Mucosa of rectum (tissue), 2 donors: Measurements from ENCODE around the gene RBBP8NL.

Experiments
- H3K27ac ChIP-seq, 2 donors: one replicate each; pipeline ENCODE4 v1.7.0; 2013; ENCODE audit warnings: inconsistent platforms in 2 of 2, low read depth in 2 of 2, low read length in 2 of 2
- H3K27me3 ChIP-seq, 2 donors: one replicate each; pipeline ENCODE4 v1.7.0; 2013; ENCODE audit warnings: low read length in 2 of 2; ENCODE audit not compliant: control insufficient read depth in 2 of 2, insufficient read depth in 2 of 2
- H3K36me3 ChIP-seq, 2 donors: one replicate each; pipeline ENCODE4 v1.7.0; 2013; ENCODE audit warnings: low read length in 2 of 2; ENCODE audit not compliant: control insufficient read depth in 2 of 2, insufficient read depth in 2 of 2
- H3K4me1 ChIP-seq, 2 donors: one replicate each; pipeline ENCODE4 v1.7.0; 2013; ENCODE audit warnings: low read length in 2 of 2, mild to moderate bottlenecking in 1 of 2; ENCODE audit not compliant: control insufficient read depth in 2 of 2, insufficient read depth in 2 of 2
- H3K4me3 ChIP-seq, 2 donors: one replicate each; pipeline ENCODE4 v1.7.0; 2013; ENCODE audit warnings: low read length in 2 of 2
- H3K9ac ChIP-seq, 2 donors: one replicate each; pipeline ENCODE4 v1.7.0; 2013; ENCODE audit warnings: low read length in 2 of 2, low read depth in 1 of 2, mild to moderate bottlenecking in 1 of 2
- H3K9me3 ChIP-seq, 2 donors: one replicate each; pipeline ENCODE4 v1.7.0; 2013; ENCODE audit warnings: low read length in 2 of 2; ENCODE audit not compliant: control insufficient read depth in 2 of 2
- donor health status: healthy.
- donor health status: Normal muscosa, but diverticular disease.

RBBP8NL gene

DNA sequence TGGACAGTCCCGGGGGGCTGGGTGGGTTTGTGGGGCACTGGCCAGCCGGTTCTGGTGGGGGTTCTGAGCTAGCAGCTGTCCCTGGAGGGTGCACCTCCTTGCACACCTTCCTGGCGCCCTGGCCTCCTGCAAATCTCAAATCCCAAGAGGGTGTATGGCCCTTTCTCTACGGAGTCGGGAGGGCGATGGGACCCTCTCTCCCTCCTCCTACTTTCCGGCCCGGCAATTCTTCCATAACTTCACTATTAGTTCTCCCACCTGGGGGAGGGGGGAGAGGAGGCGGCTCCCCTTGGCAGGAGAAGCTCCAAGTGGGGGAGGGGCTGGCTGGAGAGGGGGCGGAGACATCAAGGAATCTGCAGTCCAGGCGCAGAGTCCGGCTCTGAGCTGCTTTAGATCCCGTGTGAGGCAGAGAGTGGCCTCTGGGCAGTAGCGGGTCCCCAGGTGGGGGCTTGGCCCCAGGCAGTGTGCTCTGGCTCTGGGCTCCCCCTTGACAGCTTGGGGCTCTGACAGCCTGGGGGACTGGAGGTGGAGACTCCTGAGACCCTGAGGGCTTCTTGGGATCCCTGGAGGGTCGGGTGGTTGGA, 58.9 kb downstream of the RBBP8NL start:
- peaks cover 13 to 20% of the 10 kb centered on the region in 2 donors for H3K4me1 ChIP-seq
- no peaks in the 10 kb centered on the region for H3K36me3 ChIP-seq
- H3K27ac ChIP-seq, result peak overlapping the region in 1 of 2 donors; percentile 68
- no peaks in the 10 kb centered on the region for H3K9me3 ChIP-seq
- H3K27me3 ChIP-seq, result peaks cover 19 to 30% of the 10 kb centered on the region in 2 donors
- no peak overlapping the region for H3K9ac ChIP-seq
- peak overlapping the region in 1 of 2 donors; percentile 31 for H3K4me3 ChIP-seq

DNA sequence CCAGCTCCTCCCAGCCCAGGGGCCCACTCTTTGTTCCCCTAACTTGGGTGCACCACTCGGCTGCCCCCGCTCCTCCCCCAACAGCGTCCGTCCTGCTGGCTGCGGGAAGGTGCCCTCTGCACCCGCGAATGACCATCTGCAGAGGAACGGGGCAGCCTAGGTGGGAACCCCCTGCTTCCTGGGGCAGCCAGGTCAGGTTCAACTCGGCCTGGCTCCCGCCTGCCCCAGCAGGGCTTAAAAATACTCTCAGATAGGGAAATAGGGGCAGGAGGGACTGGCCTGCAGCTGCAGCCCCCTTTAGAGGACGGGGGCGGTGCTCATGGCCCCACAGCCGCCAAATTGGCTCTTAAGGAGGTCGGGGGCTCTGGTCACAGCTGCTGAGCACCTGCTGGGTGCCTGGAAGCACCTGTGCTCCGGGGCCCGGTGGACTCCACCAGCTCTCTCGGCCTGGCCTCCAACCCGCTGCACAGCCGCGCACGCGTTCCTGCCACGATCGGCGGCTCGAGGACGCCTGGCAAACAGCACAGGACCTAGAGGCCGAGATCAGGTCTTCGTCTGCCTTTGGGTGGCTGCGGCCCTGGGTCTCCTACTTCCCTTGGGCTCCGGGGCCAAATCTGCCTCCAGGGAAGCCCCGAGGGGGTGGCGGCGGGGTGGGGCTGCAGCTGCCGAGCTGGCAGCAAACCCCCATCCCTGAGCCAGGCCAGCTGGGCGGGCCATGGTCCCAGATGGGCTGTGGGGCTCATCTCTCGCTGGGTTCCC, 59.5 kb downstream of the RBBP8NL start:
- no peaks in the 10 kb centered on the region for H3K9me3 ChIP-seq
- peaks cover 19 to 30% of the 10 kb centered on the region in 2 donors for H3K27me3 ChIP-seq
- H3K4me1 ChIP-seq, result peaks cover 13 to 20% of the 10 kb centered on the region in 2 donors
- no peaks in the 10 kb centered on the region for H3K36me3 ChIP-seq
- H3K4me3 ChIP-seq, result peak overlapping the region; percentile 37 to 48
- H3K27ac ChIP-seq, result peak overlapping the region; percentile 13 to 68
- no peak overlapping the region for H3K9ac ChIP-seq

DNA sequence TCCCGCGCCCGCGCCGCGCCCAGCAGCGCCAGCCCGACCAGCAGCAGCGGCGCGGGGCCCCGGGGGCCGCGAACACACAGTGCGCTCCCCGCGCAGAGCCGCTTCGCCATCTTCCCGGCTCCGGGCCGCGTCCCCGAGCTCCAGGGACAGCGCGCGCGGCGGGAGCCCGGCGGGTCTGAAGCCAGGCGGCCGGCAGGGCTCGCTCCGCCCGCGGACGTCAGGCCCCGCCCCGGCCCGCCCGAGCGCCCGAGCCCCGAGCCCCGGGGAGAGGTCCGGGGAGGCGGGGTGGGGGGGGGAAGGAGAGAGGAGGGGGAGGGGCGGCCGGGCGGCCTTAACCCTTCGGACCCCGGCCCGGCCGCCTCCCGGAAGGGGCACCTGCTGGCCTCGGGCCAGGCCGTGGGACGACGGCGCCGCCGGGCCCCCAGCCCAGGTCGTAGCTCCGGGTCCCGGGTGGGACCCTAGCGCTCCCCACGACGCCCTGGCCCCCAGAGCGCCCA, 60.2 kb downstream of the RBBP8NL start, which contains the start of gene LAMA5:
LAMA5 (minus strand) TSS at position 177 of the 497 bp plus-strand sequence; CDS start at position 110, 67 bp downstream.
- peaks cover 19 to 30% of the 10 kb centered on the region in 2 donors for H3K27me3 ChIP-seq
- peak within 1 kb of the TSS; percentile 55 to 57 for H3K4me3 ChIP-seq
- H3K9ac ChIP-seq, result peak within 1 kb of the TSS in 1 of 2 donors; percentile 48
- H3K36me3 ChIP-seq, result no peaks in the 10 kb centered on the region
- H3K27ac ChIP-seq, result peak within 1 kb of the TSS; percentile 13 to 68
- peaks cover 13 to 20% of the 10 kb centered on the region in 2 donors for H3K4me1 ChIP-seq
- H3K9me3 ChIP-seq, result no peaks in the 10 kb centered on the region

DNA sequence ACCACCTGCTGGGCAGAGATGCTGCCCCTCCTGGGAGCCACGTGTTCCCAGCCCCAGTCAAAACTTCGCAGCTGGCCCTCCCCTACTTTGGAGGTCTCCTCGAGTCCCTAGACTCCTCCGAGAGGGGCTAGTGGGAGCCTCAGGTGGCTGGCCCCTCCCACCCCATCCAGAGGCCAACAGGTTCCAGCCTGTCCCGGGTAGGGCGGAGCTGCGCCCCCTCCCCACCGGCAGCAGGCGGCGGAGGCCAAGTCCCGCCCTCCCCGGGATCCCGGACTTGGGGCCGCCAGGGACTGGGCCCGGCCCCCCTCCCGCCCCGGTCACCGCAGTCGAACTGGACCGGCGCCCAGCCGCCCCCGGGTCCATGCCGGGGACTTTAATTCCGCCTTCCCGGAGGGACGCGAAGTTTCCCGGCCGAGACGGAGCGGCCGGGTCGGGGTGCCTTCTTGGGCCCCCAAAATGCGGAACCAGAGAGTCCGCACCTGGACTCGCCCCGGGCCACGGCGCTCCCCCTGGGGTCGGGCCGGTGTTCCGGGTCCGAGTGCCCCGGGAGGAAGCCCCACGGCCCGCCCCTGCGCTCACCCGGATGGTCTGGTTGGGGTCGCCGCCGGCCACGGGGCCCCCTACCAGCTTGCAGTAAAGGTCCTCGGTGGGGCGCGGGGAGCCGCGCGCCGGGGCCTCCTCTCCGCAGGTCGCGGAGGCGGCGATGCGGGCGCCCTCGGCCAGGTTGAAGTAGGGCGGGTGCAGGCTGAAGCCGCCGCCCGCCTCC, 60.8 kb downstream of the RBBP8NL start:
- Histone ChIP-seq H3K27me3 (peaks cover 19 to 30% of the 10 kb centered on the region in 2 donors), H3K9ac (peak overlapping the region in 1 of 2 donors; percentile 48), H3K4me3 (peak overlapping the region; percentile 55 to 57), H3K27ac (peak overlapping the region in 1 of 2 donors; percentile 56), H3K9me3 (no peaks in the 10 kb centered on the region), H3K36me3 (no peaks in the 10 kb centered on the region), H3K4me1 (peaks cover 14 to 20% of the 10 kb centered on the region in 2 donors)

DNA sequence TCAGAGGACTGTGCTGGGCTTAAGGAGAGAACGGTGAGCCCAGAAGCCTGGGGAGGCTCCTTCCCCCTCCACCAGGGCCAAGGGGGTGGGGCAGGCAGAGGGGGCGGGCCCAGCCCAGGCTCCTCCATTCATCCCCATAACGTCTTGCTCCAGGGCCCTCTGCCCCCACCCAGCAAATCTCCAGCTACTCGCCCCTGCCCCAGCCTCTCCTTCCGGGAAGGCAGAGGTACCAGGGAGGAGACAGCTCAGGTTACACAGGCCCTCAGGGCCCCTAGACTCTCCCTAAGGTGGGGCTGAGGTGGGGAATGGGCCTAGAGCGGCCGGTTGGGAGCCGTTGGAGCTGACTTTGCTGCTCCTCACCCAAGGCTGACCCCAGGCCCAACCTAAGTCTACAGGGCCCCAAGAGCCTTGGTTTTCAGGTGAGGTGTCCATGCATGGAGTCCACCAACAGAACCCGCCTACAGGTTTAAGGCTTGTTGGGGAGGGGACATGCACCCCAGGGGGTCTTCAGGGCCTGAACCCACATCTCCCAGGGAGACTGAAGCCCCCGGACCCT, 61.4 kb downstream of the RBBP8NL start:
- Histone ChIP-seq H3K4me3 (peak overlapping the region; percentile 55 to 57), H3K4me1 (peaks cover 19 to 22% of the 10 kb centered on the region in 2 donors), H3K27me3 (peaks cover 19 to 30% of the 10 kb centered on the region in 2 donors), H3K9ac (peak overlapping the region in 1 of 2 donors; percentile 18), H3K36me3 (no peaks in the 10 kb centered on the region), H3K9me3 (no peaks in the 10 kb centered on the region), H3K27ac (peak overlapping the region; percentile 15 to 56)

DNA sequence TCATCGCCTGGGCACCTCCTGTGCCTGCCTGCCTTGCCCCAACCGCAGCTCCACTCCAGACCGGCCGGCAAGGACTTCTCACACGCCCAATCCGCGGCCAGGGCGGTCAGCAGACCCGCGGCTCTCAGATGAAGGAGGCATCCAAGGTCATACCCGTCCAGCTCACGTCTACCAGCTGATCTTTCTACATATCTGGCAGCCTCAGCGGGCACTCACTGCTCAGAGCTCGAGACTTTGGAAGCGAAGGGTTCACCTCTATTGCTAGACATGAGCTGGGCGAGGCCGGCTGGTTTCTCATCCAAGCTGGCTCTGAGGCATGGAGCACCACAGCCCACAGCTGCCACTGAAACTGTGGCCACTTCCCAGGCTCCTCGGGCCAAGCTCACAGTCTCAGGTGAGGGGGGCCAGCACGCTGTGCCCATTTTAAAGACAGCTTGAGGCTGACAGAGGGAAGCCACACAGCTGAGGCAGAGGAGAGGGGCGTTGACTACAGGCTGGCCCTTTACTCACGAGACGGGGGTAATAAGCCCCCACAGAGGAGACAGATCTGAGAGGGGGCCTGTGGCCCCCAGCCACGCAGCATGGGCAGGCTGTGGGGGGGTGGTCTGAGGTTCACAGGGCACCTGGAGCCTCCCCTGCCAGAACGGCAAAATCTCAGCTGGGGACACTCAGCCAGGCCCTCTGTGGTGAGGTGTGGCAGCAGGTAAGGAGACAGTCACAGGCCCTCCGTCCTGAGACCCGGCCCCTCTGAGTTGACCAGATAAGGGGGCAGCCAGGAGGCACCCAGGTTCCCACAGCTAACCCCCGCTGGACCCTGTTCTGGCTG, 62.2 kb downstream of the RBBP8NL start:
- peak overlapping the region; percentile 55 to 57 for H3K4me3 ChIP-seq
- no peak overlapping the region for H3K9ac ChIP-seq
- peaks cover 22 to 25% of the 10 kb centered on the region in 2 donors for H3K4me1 ChIP-seq
- no peaks in the 10 kb centered on the region for H3K36me3 ChIP-seq
- peak overlapping the region; percentile 37 to 56 for H3K27ac ChIP-seq
- H3K9me3 ChIP-seq, result no peaks in the 10 kb centered on the region
- peaks cover 19 to 27% of the 10 kb centered on the region in 2 donors for H3K27me3 ChIP-seq

DNA sequence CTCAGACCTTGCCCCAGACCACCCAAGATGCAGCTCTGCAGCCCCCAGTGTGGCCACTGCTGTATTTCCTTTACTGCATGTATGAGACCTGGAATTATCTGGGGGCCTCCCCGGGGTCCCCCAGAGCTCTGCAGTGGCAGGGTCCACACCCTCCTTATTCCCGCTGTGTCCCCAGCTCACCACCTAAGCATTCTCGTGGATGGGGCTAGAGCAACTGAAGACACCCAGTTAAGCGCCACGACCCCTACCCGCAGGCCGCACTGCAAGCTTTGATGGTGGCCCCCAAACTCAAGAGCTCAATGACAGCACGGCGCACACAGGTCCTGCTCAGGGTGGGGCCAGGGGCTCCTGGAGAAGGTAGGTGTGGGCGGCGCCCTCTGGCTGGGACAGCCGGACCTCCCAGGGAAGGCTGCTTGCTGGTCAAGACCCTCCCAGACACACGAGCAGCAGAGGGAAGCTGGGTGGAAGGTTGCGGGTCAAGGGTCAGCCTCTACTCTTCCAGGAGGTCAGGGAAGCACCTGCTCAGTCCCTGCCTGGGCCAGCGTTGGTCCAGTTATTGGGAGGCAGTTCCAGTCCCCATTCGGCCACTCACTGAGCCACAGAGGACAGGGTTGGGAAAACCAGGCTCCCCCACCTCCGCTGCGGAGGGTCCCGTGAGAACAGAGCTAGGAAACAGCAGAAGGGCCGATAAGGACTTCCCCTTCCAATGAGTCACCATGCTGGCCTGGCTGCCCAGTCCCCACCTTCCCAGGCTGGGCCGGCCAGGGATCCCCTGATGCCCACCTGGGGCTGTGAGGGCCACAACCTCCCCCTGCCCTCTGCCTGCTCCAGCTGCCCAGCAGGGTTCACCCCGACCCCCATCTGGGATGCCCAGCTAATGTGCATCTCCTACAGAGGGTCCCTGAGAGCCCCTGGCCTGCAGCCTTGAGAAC, 63.2 kb downstream of the RBBP8NL start:
- Histone ChIP-seq H3K27ac (peak overlapping the region; percentile 32 to 37), H3K36me3 (no peaks in the 10 kb centered on the region), H3K4me1 (peaks cover 22 to 25% of the 10 kb centered on the region in 2 donors), H3K9me3 (no peaks in the 10 kb centered on the region), H3K9ac (no peak overlapping the region), H3K4me3 (no peak overlapping the region), H3K27me3 (peaks cover 14 to 24% of the 10 kb centered on the region in 2 donors)

DNA sequence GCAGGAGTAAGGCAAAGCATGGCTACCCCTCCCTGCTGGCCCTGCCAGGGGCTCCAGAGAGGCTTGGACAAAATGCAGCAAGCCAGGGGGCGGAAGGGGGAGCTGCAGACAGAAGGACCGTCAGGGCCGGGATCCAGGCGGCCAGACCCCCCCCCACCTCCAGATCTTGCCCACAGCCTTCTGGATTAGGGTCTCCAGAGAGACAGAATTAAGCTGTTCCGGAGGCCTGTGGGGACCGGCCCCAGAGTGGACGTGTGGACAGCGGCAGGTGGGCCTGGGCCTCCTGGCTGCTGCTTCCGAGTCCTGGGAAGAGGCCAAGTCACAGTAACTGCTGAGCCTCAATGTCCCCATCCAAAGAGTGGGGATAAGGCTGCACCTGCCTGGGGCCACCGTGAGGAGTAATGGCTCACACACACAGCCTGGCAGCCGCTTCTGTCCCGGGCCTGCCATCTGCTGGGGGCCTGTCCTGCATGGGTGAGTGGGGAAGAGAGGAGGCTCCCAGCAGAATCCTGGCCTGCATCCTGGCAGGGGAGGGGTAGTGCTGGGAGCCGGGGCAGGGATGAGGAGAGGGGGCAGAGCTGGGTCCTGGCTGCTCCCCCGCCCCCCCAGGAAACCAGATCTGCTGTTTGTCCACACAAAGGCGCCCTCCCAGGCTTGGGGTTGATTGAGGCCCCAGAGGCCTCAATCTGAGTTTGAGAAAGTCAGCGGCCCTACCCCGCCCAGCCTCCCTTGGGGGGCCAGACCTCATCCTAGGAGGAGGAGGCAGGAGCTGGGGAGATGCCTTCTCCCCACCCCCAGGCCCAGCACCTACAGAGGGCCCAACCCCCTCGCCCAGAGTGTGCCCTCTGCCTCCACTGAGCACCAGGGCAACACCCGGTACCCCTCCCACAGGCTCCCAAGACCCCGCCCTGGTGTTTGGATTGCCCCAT, 64.1 kb downstream of the RBBP8NL start:
- Histone ChIP-seq H3K27ac (peak overlapping the region in 1 of 2 donors; percentile 32), H3K27me3 (peaks cover 8 to 19% of the 10 kb centered on the region in 2 donors), H3K36me3 (no peaks in the 10 kb centered on the region), H3K4me1 (peaks cover 20 to 31% of the 10 kb centered on the region in 2 donors), H3K9me3 (no peaks in the 10 kb centered on the region), H3K9ac (no peak overlapping the region), H3K4me3 (no peak overlapping the region)
